Suprapubic skin (tissue), 4 donors: ENCODE measurements around the gene CTNNBL1.

Experiments used
- CTCF ChIP-seq, 2 donors: fragments of 200-600 bp in 1 of 2; fragments of 450-650 bp in 1 of 2; sonication (generic) in 1 of 2; IDR thresholded peaks; one replicate each; pipeline ENCODE4 v1.5.1; 2016 to 2019; ENCODE audit warnings: antibody characterized with exemption in 2 of 2, mild to moderate bottlenecking in 1 of 2, moderate library complexity in 1 of 2
- POLR2A ChIP-seq, 2 donors: fragments of 450-650 bp; IDR thresholded peaks; one replicate each; pipeline ENCODE4 v1.6.1; 2017; ENCODE audit warnings: antibody characterized with exemption in 2 of 2, mild to moderate bottlenecking in 2 of 2, moderate library complexity in 2 of 2
- POLR2AphosphoS5 ChIP-seq, 3 donors: sonication (generic); formaldehyde crosslinking; IDR thresholded peaks; one replicate each; pipeline ENCODE4 v1.6.1; 2017; ENCODE audit warnings: antibody characterized with exemption in 3 of 3

GRCh38 chr20:37687478-37687805 lies 6.4 kb upstream of the CTNNBL1 start:
- no peak for TF ChIP-seq CTCF (IDR thresholded peaks at IDR 0.05)
- no peak for TF ChIP-seq POLR2AphosphoS5 (IDR thresholded peaks at IDR 0.05)
- TF ChIP-seq POLR2A (IDR thresholded peaks at IDR 0.05): no peak
